ENCODE data around the gene PLEKHA6. TPM values are rescaled to one million over a fixed set of nuclear protein-coding genes. Genes with fewer than 3 reads are reported as not detected.

Gene PLEKHA6
- total RNA-seq, 1 donor from 2014 or later, result 1.0 TPM

DNA sequence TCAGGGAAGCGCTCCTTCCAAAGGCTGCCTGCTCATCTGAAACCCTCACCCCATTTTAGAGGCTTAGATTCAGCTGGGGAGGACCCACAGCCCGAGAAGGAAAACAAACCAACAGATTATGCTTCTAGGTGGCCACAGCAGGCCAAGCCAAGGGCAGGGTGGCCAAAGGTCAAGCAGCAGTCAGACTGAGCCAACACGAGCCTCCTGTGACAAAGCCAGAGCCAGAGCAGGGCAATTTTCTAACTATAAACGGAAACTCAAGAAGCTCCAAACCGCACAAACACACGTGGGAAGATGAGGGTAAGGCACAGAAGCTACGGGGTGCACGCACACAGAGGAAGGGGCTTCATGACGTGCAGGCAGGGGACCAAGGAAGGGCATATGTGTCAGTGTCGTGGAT, 64.1 kb downstream of the PLEKHA6 start:
- Histone ChIP-seq H3K27me3 (ENCODE audit: control insufficient read depth in 3 of 3, insufficient read depth in 3 of 3, low read length in 3 of 3) (peaks cover 0 to 8% (median 0%) of the 10 kb centered on the region in 3 donors), H3K9me3 (ENCODE audit: control insufficient read depth in 3 of 3, low read length in 3 of 3) (no peaks in the 10 kb centered on the region), H3K36me3 (ENCODE audit: control insufficient read depth in 3 of 3, insufficient read depth in 3 of 3, low read length in 3 of 3) (no peaks in the 10 kb centered on the region), H3K27ac (ENCODE audit: low read depth, low read length) (no peak overlapping the region), H3K4me3 (ENCODE audit: low read length in 3 of 3) (no peak overlapping the region), H3K4me1 (ENCODE audit: control insufficient read depth in 3 of 3, insufficient read depth in 3 of 3, low read length in 3 of 3) (peaks cover 35 to 39% (median 38%) of the 10 kb centered on the region in 3 donors), H3K9ac (ENCODE audit: low read depth in 1 of 3, low read length in 3 of 3) (peak overlapping the region in 1 of 3 donors; percentile 60)

GRCh38 chr1:204294357-204294756, 65.4 kb downstream of the PLEKHA6 start:
- Histone ChIP-seq H3K4me3 (ENCODE audit: low read length in 3 of 3) (peak overlapping the region in 1 of 3 donors; percentile 4), H3K36me3 (ENCODE audit: control insufficient read depth in 3 of 3, insufficient read depth in 3 of 3, low read length in 3 of 3) (no peaks in the 10 kb centered on the region), H3K27ac (ENCODE audit: low read depth, low read length) (peak overlapping the region; percentile 38), H3K9me3 (ENCODE audit: control insufficient read depth in 3 of 3, low read length in 3 of 3) (no peaks in the 10 kb centered on the region), H3K4me1 (ENCODE audit: control insufficient read depth in 3 of 3, insufficient read depth in 3 of 3, low read length in 3 of 3) (peaks cover 28 to 36% (median 32%) of the 10 kb centered on the region in 3 donors), H3K9ac (ENCODE audit: low read depth in 1 of 3, low read length in 3 of 3) (no peak overlapping the region), H3K27me3 (ENCODE audit: control insufficient read depth in 3 of 3, insufficient read depth in 3 of 3, low read length in 3 of 3) (peaks cover 0 to 8% (median 0%) of the 10 kb centered on the region in 3 donors)

- Histone ChIP-seq H3K4me3 (ENCODE audit: low read length in 3 of 3) (peak overlapping the region in 1 of 3 donors; percentile 4), H3K27me3 (ENCODE audit: control insufficient read depth in 3 of 3, insufficient read depth in 3 of 3, low read length in 3 of 3) (peaks cover 0 to 8% (median 0%) of the 10 kb centered on the region in 3 donors), H3K9ac (ENCODE audit: low read depth in 1 of 3, low read length in 3 of 3) (no peak overlapping the region), H3K4me1 (ENCODE audit: control insufficient read depth in 3 of 3, insufficient read depth in 3 of 3, low read length in 3 of 3) (peaks cover 26 to 34% (median 28%) of the 10 kb centered on the region in 3 donors), H3K36me3 (ENCODE audit: control insufficient read depth in 3 of 3, insufficient read depth in 3 of 3, low read length in 3 of 3) (no peaks in the 10 kb centered on the region), H3K9me3 (ENCODE audit: control insufficient read depth in 3 of 3, low read length in 3 of 3) (no peaks in the 10 kb centered on the region), H3K27ac (ENCODE audit: low read depth, low read length) (peak overlapping the region; percentile 38)
Measured at GRCh38 chr1:204293605-204294337, 66.0 kb downstream of the PLEKHA6 start.

DNA sequence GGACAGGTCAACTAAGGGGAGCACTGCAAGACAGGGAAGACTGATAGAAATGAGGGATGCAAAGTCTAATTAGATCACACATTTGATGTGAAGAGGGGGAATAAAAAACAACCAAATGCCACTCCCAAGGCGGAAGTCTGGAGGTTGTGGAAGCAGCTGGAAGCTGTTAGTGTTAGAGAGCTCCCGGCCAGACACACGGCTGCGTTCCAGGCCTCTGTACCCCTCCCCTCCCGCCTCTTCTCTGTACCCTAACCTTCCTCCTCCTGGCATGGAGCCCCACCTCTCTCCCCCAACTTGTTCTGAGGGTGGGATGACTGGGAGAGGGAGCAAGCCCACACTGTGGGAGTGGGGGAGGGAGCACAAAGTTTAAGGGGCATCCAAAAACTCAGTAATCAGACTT, 67.0 kb downstream of the PLEKHA6 start:
- Histone ChIP-seq H3K4me1 (ENCODE audit: control insufficient read depth in 3 of 3, insufficient read depth in 3 of 3, low read length in 3 of 3) (peaks cover 29 to 40% (median 32%) of the 10 kb centered on the region in 3 donors), H3K9ac (ENCODE audit: low read depth in 1 of 3, low read length in 3 of 3) (peak overlapping the region in 1 of 3 donors; percentile 25), H3K4me3 (ENCODE audit: low read length in 3 of 3) (no peak overlapping the region), H3K36me3 (ENCODE audit: control insufficient read depth in 3 of 3, insufficient read depth in 3 of 3, low read length in 3 of 3) (no peaks in the 10 kb centered on the region), H3K27me3 (ENCODE audit: control insufficient read depth in 3 of 3, insufficient read depth in 3 of 3, low read length in 3 of 3) (peaks cover 0 to 8% (median 0%) of the 10 kb centered on the region in 3 donors), H3K27ac (ENCODE audit: low read depth, low read length) (no peak overlapping the region), H3K9me3 (ENCODE audit: control insufficient read depth in 3 of 3, low read length in 3 of 3) (no peaks in the 10 kb centered on the region)

- Histone ChIP-seq H3K36me3 (ENCODE audit: control insufficient read depth in 3 of 3, insufficient read depth in 3 of 3, low read length in 3 of 3) (no peaks in the 10 kb centered on the region), H3K9ac (ENCODE audit: low read depth in 1 of 3, low read length in 3 of 3) (no peak overlapping the region), H3K27ac (ENCODE audit: low read depth, low read length) (no peak overlapping the region), H3K27me3 (ENCODE audit: control insufficient read depth in 3 of 3, insufficient read depth in 3 of 3, low read length in 3 of 3) (peaks cover 2 to 8% (median 7%) of the 10 kb centered on the region in 3 donors), H3K9me3 (ENCODE audit: control insufficient read depth in 3 of 3, low read length in 3 of 3) (no peaks in the 10 kb centered on the region), H3K4me3 (ENCODE audit: low read length in 3 of 3) (no peak overlapping the region), H3K4me1 (ENCODE audit: control insufficient read depth in 3 of 3, insufficient read depth in 3 of 3, low read length in 3 of 3) (peaks cover 22 to 36% (median 23%) of the 10 kb centered on the region in 3 donors)
Measured at GRCh38 chr1:204289280-204289679, 70.4 kb downstream of the PLEKHA6 start.

- no peaks in the 10 kb centered on the region for H3K9me3 ChIP-seq (ENCODE audit: control insufficient read depth in 3 of 3, low read length in 3 of 3)
- no peak overlapping the region for H3K4me3 ChIP-seq (ENCODE audit: low read length in 3 of 3)
- no peak overlapping the region for H3K9ac ChIP-seq (ENCODE audit: low read depth in 1 of 3, low read length in 3 of 3)
- H3K4me1 ChIP-seq (ENCODE audit: control insufficient read depth in 3 of 3, insufficient read depth in 3 of 3, low read length in 3 of 3), result peaks cover 17 to 35% (median 25%) of the 10 kb centered on the region in 3 donors
- H3K27me3 ChIP-seq (ENCODE audit: control insufficient read depth in 3 of 3, insufficient read depth in 3 of 3, low read length in 3 of 3), result peaks cover 2 to 14% (median 12%) of the 10 kb centered on the region in 3 donors
- peak overlapping the region; percentile 33 for H3K27ac ChIP-seq (ENCODE audit: low read depth, low read length)
- H3K36me3 ChIP-seq (ENCODE audit: control insufficient read depth in 3 of 3, insufficient read depth in 3 of 3, low read length in 3 of 3), result no peaks in the 10 kb centered on the region
Measured at GRCh38 chr1:204288021-204288588, 71.6 kb downstream of the PLEKHA6 start.

DNA sequence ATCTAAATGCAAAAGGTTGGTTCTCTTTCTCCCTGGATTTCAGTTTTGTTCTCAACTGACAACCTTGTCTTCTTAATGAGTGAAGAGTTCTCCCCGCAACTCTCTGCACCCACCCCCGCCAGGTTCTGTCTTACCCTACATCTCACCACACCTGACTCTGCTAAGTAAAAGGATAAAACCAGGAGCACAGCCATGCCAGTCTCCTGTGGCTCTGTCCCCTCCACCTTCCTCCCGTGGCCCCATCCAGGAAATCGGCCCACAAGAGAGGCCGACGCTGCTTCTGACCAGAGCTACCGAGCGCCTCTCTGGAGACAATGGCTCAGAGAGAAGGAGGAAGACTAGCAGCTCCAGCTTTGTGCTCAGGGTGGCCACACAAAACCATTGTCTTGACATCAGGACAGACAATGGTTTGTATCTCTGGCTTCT, 72.2 kb downstream of the PLEKHA6 start:
- H3K4me1 ChIP-seq (ENCODE audit: control insufficient read depth in 3 of 3, insufficient read depth in 3 of 3, low read length in 3 of 3), result peaks cover 17 to 33% (median 24%) of the 10 kb centered on the region in 3 donors
- no peaks in the 10 kb centered on the region for H3K36me3 ChIP-seq (ENCODE audit: control insufficient read depth in 3 of 3, insufficient read depth in 3 of 3, low read length in 3 of 3)
- H3K27me3 ChIP-seq (ENCODE audit: control insufficient read depth in 3 of 3, insufficient read depth in 3 of 3, low read length in 3 of 3), result peaks cover 5 to 13% (median 12%) of the 10 kb centered on the region in 3 donors
- no peaks in the 10 kb centered on the region for H3K9me3 ChIP-seq (ENCODE audit: control insufficient read depth in 3 of 3, low read length in 3 of 3)
- no peak overlapping the region for H3K9ac ChIP-seq (ENCODE audit: low read depth in 1 of 3, low read length in 3 of 3)
- H3K27ac ChIP-seq (ENCODE audit: low read depth, low read length), result peak overlapping the region; percentile 33
- peak overlapping the region in 2 of 3 donors; percentile 14 to 48 for H3K4me3 ChIP-seq (ENCODE audit: low read length in 3 of 3)

- Histone ChIP-seq H3K27ac (ENCODE audit: low read depth, low read length) (peak overlapping the region; percentile 40), H3K4me3 (ENCODE audit: low read length in 3 of 3) (peak overlapping the region in 2 of 3 donors; percentile 36 to 38), H3K4me1 (ENCODE audit: control insufficient read depth in 3 of 3, insufficient read depth in 3 of 3, low read length in 3 of 3) (peaks cover 17 to 31% (median 22%) of the 10 kb centered on the region in 3 donors), H3K27me3 (ENCODE audit: control insufficient read depth in 3 of 3, insufficient read depth in 3 of 3, low read length in 3 of 3) (peaks cover 5 to 12% (median 9%) of the 10 kb centered on the region in 3 donors), H3K9ac (ENCODE audit: low read depth in 1 of 3, low read length in 3 of 3) (no peak overlapping the region), H3K9me3 (ENCODE audit: control insufficient read depth in 3 of 3, low read length in 3 of 3) (no peaks in the 10 kb centered on the region), H3K36me3 (ENCODE audit: control insufficient read depth in 3 of 3, insufficient read depth in 3 of 3, low read length in 3 of 3) (no peaks in the 10 kb centered on the region)
Measured at GRCh38 chr1:204286831-204287421, 72.8 kb downstream of the PLEKHA6 start.

DNA sequence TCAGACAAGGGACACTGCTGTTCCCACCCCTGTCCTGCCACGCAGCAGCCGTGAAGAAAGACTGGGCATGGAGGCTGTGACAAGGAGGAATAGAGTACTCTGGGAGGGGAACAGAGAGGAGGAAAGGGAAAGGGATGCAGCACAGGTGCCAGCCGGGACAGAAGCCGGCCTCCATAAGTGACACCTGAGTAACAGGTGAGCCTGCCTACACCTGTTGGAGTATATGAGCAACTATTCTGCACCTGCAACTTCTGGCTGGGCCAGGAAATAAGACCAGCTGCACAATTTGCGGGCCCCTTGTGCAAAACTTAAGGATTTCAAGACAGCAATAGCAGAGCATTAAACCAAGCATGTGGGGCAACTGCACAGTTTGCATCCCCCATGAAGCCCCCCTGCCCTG, 73.4 kb downstream of the PLEKHA6 start:
- Histone ChIP-seq H3K27me3 (ENCODE audit: control insufficient read depth in 3 of 3, insufficient read depth in 3 of 3, low read length in 3 of 3) (peaks cover 5 to 12% (median 9%) of the 10 kb centered on the region in 3 donors), H3K27ac (ENCODE audit: low read depth, low read length) (no peak overlapping the region), H3K4me3 (ENCODE audit: low read length in 3 of 3) (peak overlapping the region in 1 of 3 donors; percentile 38)

More for the DNA sequence above, 73.4 kb downstream of the PLEKHA6 start:
- peaks cover 17 to 31% (median 22%) of the 10 kb centered on the region in 3 donors for H3K4me1 ChIP-seq (ENCODE audit: control insufficient read depth in 3 of 3, insufficient read depth in 3 of 3, low read length in 3 of 3)
- no peaks in the 10 kb centered on the region for H3K36me3 ChIP-seq (ENCODE audit: control insufficient read depth in 3 of 3, insufficient read depth in 3 of 3, low read length in 3 of 3)
- no peak overlapping the region for H3K9ac ChIP-seq (ENCODE audit: low read depth in 1 of 3, low read length in 3 of 3)
- H3K9me3 ChIP-seq (ENCODE audit: control insufficient read depth in 3 of 3, low read length in 3 of 3), result no peaks in the 10 kb centered on the region
